Endothelial cell of umbilical vein (primary cell): ENCODE results near the gene STK24. TPM values are rescaled to one million over a fixed set of nuclear protein-coding genes. Genes with fewer than 3 reads are reported as not detected.

Experiments
- BruUV-seq: library from RNA; stranded (reverse); fragments of 400-500 nt; replicated peaks from 2 replicates; lab custom pipeline; 2021; lab: Mats Ljungman, UMichigan
- CTCF ChIA-PET: fragments of 300-600, 350-600 bp; sonication (Branson Sonifier 250); formaldehyde crosslinking; loops from one replicate; lab custom pipeline; 2021; ENCODE audit warnings: antibody characterized with exemption, inconsistent platforms; lab: Charles Lee
- POLR2A ChIA-PET: fragments of 300-600, 350-600 bp; sonication (Branson Sonifier 250); formaldehyde crosslinking; loops from one replicate; lab custom pipeline; 2021; ENCODE audit warnings: antibody characterized with exemption, inconsistent platforms; lab: Charles Lee
- DNase-seq: peaks from one replicate; pipeline ENCODE4 v3.0.0-alpha.2; 2011; ENCODE audit warnings: low read depth, low spot score
- FAIRE-seq: peaks from 2 replicates; lab custom pipeline; 2011; peaks lifted over from hg19 to GRCh38; lab: Jason Lieb, UNC
- H2AFZ ChIP-seq: 2 replicates; pipeline ENCODE4 v1.6.0; 2012; ENCODE audit warnings: low read depth, low read length, control low read depth, inconsistent platforms
- H3K27ac ChIP-seq: 2 replicates; pipeline ENCODE4 v1.5.1; 2011; ENCODE audit warnings: low read depth, mild to moderate bottlenecking, control low read depth, low read length, moderate library complexity; ENCODE audit not compliant: insufficient read depth
- H3K27me3 ChIP-seq, 2 experiments: 2 replicates each; pipeline versions ENCODE4 v1.6.0 to v1.6.1; 2011; ENCODE audit warnings: low read length in 2 of 2, mixed read lengths in 1 of 2; ENCODE audit not compliant: control insufficient read depth in 2 of 2, insufficient read depth in 2 of 2
- H3K36me3 ChIP-seq, 2 experiments: 2 replicates in 1 of 2; 3 replicates in 1 of 2; pipeline ENCODE4 v1.5.1; 2011; ENCODE audit warnings: low read length in 2 of 2, mild to moderate bottlenecking in 1 of 2, moderate library complexity in 1 of 2; ENCODE audit not compliant: control insufficient read depth in 2 of 2, insufficient read depth in 2 of 2; ENCODE audit errors: extremely low read depth in 1 of 2
- H3K4me1 ChIP-seq: 3 replicates; pipeline ENCODE4 v1.5.1; 2011; ENCODE audit warnings: mild to moderate bottlenecking, low read length; ENCODE audit not compliant: control insufficient read depth, insufficient read depth; ENCODE audit errors: extremely low read depth
- H3K4me2 ChIP-seq: 2 replicates; pipeline ENCODE4 v1.6.1; 2011; ENCODE audit warnings: low read length, control low read depth, mixed read lengths; ENCODE audit not compliant: insufficient read depth
- H3K4me3 ChIP-seq, 3 experiments: fragments of 200-600 bp in 1 of 3; sonication (generic), shearing (Covaris generic) in 1 of 3; replicated peaks in 1 of 3; 2 replicates each; pipeline ENCODE4 v1.5.1; 2011 to 2016; ENCODE audit warnings: control low read depth in 3 of 3, low read length in 3 of 3, mild to moderate bottlenecking in 2 of 3, inconsistent platforms in 1 of 3, low read depth in 1 of 3, moderate library complexity in 1 of 3; ENCODE audit not compliant: insufficient read depth in 1 of 3
- H3K79me2 ChIP-seq: 2 replicates; pipeline ENCODE4 v1.6.0; 2012; ENCODE audit warnings: low read length, inconsistent platforms; ENCODE audit not compliant: control insufficient read depth, insufficient read depth
- H3K9ac ChIP-seq: replicated peaks from 2 replicates; pipeline ENCODE3; 2011; ENCODE audit warnings: low read length, control low read depth; ENCODE audit not compliant: insufficient read depth; ENCODE audit errors: extremely low read depth
- H3K9me1 ChIP-seq: replicated peaks from 3 replicates; pipeline ENCODE4 v1.6.0; 2011; ENCODE audit warnings: mild to moderate bottlenecking, low read length; ENCODE audit not compliant: control insufficient read depth, insufficient read depth; ENCODE audit errors: extremely low read depth
- H3K9me3 ChIP-seq: replicated peaks from 2 replicates; pipeline ENCODE4 v1.5.1; 2012; ENCODE audit warnings: low read length, inconsistent platforms; ENCODE audit not compliant: control insufficient read depth, insufficient read depth
- H4K20me1 ChIP-seq: replicated peaks from 2 replicates; pipeline ENCODE3; 2011; ENCODE audit warnings: mild to moderate bottlenecking, low read length; ENCODE audit not compliant: control insufficient read depth, insufficient read depth; ENCODE audit errors: extremely low read depth
- EZH2 ChIP-seq: IDR thresholded peaks from 2 replicates; pipeline ENCODE4 v1.6.1; 2012; ENCODE audit warnings: borderline replicate concordance, low read depth, mild to moderate bottlenecking, moderate library complexity, low read length, inconsistent platforms; ENCODE audit not compliant: severe bottlenecking
- FOS ChIP-seq: IDR thresholded peaks from 2 replicates; pipeline ENCODE4 v1.6.1; 2011; ENCODE audit warnings: mild to moderate bottlenecking, low read length, moderate library complexity, borderline replicate concordance; ENCODE audit not compliant: insufficient read depth
- GATA2 ChIP-seq: IDR thresholded peaks from 2 replicates; pipeline ENCODE4 v1.7.0; 2011; ENCODE audit warnings: low read depth, mild to moderate bottlenecking, moderate library complexity, mixed read lengths, low read length; ENCODE audit not compliant: insufficient read length, insufficient read depth
- JUN ChIP-seq: IDR thresholded peaks from 2 replicates; pipeline ENCODE4 v1.6.1; 2011; ENCODE audit warnings: borderline replicate concordance, low read depth; ENCODE audit not compliant: insufficient read length, insufficient read depth
- MYC ChIP-seq: IDR thresholded peaks from one replicate; pipeline ENCODE4 v1.6.1; 2011; ENCODE audit warnings: mild to moderate bottlenecking, low read depth, low read length
- POLR2AphosphoS5 ChIP-seq: IDR thresholded peaks from 2 replicates; pipeline ENCODE4 v1.6.1; 2012; ENCODE audit warnings: low read depth, mild to moderate bottlenecking, control low read depth, low read length, moderate library complexity; ENCODE audit not compliant: insufficient read depth
- dilution Hi-C: fragments of 300-500 bp; cut with MboI; formaldehyde crosslinking; loops from one replicate; pipeline ENCODE4 v1.15.0; 2019; ENCODE audit warnings: low sequenced_read_pairs; ENCODE audit not compliant: extremely low pct_ligation_motif_present
- intact Hi-C: fragments of 100-400 bp; cut with micrococcal nuclease; formaldehyde crosslinking; loops from one replicate; pipeline ENCODE4 v1.10.0; 2022
- polyA plus RNA-seq, 4 experiments: library from polyadenylated mRNA; depleted of rRNA in 3 of 4; stranded (reverse) in 3 of 4; unstranded in 1 of 4; fragments of >200 nt; gene quantifications; 2 replicates each; pipeline versions ENCODE4 v1.2.1 to v1.2.3, GENCODE V29; 2011 to 2012; ENCODE audit warnings: missing spikeins in 1 of 4
- total RNA-seq: library from RNA; stranded (reverse); gene quantifications from 2 replicates; pipeline ENCODE4 v1.2.3, GENCODE V29; 2021
- TF ChIP-seq, protein P1 (sequence below), 2 donors: IDR thresholded peaks; 1 replicate in 1 of 2; 2 replicates in 1 of 2; pipeline ENCODE4 v1.5.1; 2011; ENCODE audit warnings: low read length in 2 of 2, mild to moderate bottlenecking in 2 of 2, moderate library complexity in 2 of 2, control low read depth in 1 of 2, inconsistent platforms in 1 of 2, low read depth in 1 of 2; ENCODE audit not compliant: insufficient read depth in 1 of 2; ENCODE audit errors: extremely low read depth in 1 of 2

The STK24 gene
- total and polyA plus RNA-seq, 2 donors (not counting 3 experiments of a cell fraction or from before 2014, with no cell fraction given): 43.3 to 100 TPM

DNA sequence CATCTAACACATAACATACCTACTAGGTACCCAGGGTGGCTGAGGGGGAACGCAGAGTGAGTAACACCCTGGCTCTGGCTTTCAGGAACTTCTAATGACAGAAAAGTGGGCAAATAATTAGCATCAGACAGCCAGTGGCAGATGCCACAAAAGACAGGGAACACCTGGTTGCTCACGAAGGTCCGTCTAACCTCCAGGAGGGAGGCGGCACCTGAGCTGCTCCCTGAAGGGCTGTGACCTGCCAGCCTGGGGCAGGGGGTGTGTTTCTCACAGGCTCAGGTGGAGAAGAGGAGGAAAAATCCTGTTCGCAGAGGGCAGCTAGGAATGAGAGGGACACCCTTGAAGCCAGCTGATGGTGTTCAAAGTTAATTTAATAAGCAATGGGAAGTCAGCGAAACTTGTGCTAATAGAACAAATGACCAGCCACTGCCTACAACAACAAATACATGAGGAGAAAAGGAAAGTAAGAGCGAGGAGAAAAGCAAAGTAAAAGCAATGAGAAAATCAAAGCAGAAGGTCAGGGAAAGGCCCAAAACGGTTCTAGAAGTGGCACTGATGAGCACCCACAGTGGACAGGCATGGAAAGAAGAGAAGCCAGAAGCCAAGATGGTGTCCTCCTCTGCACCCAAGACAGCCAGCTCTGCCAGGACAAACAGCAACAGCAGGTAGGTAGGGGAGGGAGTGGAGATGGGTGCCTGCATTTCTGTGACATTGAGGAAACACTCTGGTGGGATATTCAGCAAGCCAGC is 87.3 kb downstream of the STK24 start:
- Histone ChIP-seq H3K9me1 (no peaks in the 10 kb centered on the region), H3K4me3 (no peak overlapping the region), H3K36me3 (no peaks in the 10 kb centered on the region), H3K4me1 (peaks cover 32% of the 10 kb centered on the region), H3K79me2 (peaks cover 78% of the 10 kb centered on the region), H3K27ac (peak overlapping the region; percentile 46), H2AFZ (no peak overlapping the region), H3K9ac (no peak overlapping the region), H3K9me3 (no peaks in the 10 kb centered on the region), H3K27me3 (no peaks in the 10 kb centered on the region), H4K20me1 (no peaks in the 10 kb centered on the region), H3K4me2 (peak overlapping the region; percentile 27)
- ChIA-PET POLR2A (no interaction called here), CTCF (interaction anchor here (0.8 to 1.8 kb wide), 5 partner anchors 18 to 184 kb away, joined by 3 to 7 read pairs (median 3); no protein-coding TSS in a partner anchor)
- BruUV-seq: no TSS peak
- DNase-seq (no peak), FAIRE-seq (peak; percentile 75)
- intact Hi-C loops (no loop called here), dilution Hi-C loops (no loop called here)
- TF ChIP-seq FOS: no peak
- TF ChIP-seq JUN: no peak
- TF ChIP-seq, protein P1, sequence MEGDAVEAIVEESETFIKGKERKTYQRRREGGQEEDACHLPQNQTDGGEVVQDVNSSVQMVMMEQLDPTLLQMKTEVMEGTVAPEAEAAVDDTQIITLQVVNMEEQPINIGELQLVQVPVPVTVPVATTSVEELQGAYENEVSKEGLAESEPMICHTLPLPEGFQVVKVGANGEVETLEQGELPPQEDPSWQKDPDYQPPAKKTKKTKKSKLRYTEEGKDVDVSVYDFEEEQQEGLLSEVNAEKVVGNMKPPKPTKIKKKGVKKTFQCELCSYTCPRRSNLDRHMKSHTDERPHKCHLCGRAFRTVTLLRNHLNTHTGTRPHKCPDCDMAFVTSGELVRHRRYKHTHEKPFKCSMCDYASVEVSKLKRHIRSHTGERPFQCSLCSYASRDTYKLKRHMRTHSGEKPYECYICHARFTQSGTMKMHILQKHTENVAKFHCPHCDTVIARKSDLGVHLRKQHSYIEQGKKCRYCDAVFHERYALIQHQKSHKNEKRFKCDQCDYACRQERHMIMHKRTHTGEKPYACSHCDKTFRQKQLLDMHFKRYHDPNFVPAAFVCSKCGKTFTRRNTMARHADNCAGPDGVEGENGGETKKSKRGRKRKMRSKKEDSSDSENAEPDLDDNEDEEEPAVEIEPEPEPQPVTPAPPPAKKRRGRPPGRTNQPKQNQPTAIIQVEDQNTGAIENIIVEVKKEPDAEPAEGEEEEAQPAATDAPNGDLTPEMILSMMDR (IDR thresholded peaks at IDR 0.05; ENCODE audit: extremely low read depth in 1 of 2, insufficient read depth in 1 of 2, low read depth in 1 of 2, low read length in 2 of 2): no peak
- TF ChIP-seq EZH2: no peak
- TF ChIP-seq POLR2AphosphoS5: no peak
- TF ChIP-seq GATA2: no peak
- no peak for TF ChIP-seq MYC
